DND-41 (cell line): ENCODE measurements around the gene BRF1.
A peak's percentile ranks its signal among the peaks of the same experiment; 100 is the strongest.

ENCODE experiments used
- ATAC-seq: fragments of 200-7000 bp; cut with Tn5 transposase; 3 replicates; pipeline ENCODE4 v1.9.1; 2021; ENCODE audit warnings: low read depth; ENCODE audit not compliant: insufficient read depth
- DNase-seq: peaks from one replicate; pipeline ENCODE4 v3.0.0-alpha.2; 2020
- H2AFZ ChIP-seq: 2 replicates; pipeline ENCODE4 v1.6.0; 2012; ENCODE audit warnings: low read depth, low read length
- H3K27ac ChIP-seq: 2 replicates; pipeline ENCODE4 v1.5.1; 2012; ENCODE audit warnings: low read length, inconsistent platforms
- H3K27me3 ChIP-seq: fragments of 200-600 bp; sonication (generic); 2 replicates; pipeline ENCODE4 v1.6.0; 2012; ENCODE audit warnings: low read length, mild to moderate bottlenecking, inconsistent platforms; ENCODE audit not compliant: insufficient read depth, poor library complexity
- H3K36me3 ChIP-seq: 2 replicates; pipeline ENCODE4 v1.5.1; 2012; ENCODE audit warnings: low read length, inconsistent platforms; ENCODE audit not compliant: insufficient read depth
- H3K4me1 ChIP-seq: 2 replicates; pipeline ENCODE4 v1.5.1; 2012; ENCODE audit warnings: mild to moderate bottlenecking, low read length; ENCODE audit not compliant: insufficient read depth
- H3K4me2 ChIP-seq: 2 replicates; pipeline ENCODE4 v1.6.0; 2012; ENCODE audit warnings: mild to moderate bottlenecking, moderate library complexity, low read length, inconsistent platforms; ENCODE audit not compliant: insufficient read depth
- H3K4me3 ChIP-seq, 2 experiments: fragments of 200-600 bp in 1 of 2; shearing (Covaris generic) in 1 of 2; 2 replicates each; pipeline ENCODE4 v1.5.1; 2012 to 2016; ENCODE audit warnings: inconsistent platforms in 2 of 2, low read length in 2 of 2, mild to moderate bottlenecking in 2 of 2, low read depth in 1 of 2, moderate library complexity in 1 of 2
- H3K79me2 ChIP-seq: 2 replicates; pipeline ENCODE4 v1.6.0; 2012; ENCODE audit warnings: low read length, inconsistent platforms; ENCODE audit not compliant: insufficient read depth
- H3K9ac ChIP-seq: 2 replicates; pipeline ENCODE4 v1.6.0; 2012; ENCODE audit warnings: low read depth, mild to moderate bottlenecking, inconsistent platforms, low read length, moderate library complexity
- H3K9me3 ChIP-seq: 2 replicates; pipeline ENCODE4 v1.5.1; 2012; ENCODE audit warnings: low read length, moderate library complexity, mild to moderate bottlenecking, inconsistent platforms; ENCODE audit not compliant: insufficient read depth, severe bottlenecking
- H4K20me1 ChIP-seq: 2 replicates; pipeline ENCODE4 v1.6.0; 2012; ENCODE audit warnings: low read length; ENCODE audit not compliant: insufficient read depth
- CTCF ChIP-seq: IDR thresholded peaks from 2 replicates; pipeline ENCODE4 v1.5.1; 2012; ENCODE audit warnings: borderline replicate concordance, low read length, moderate library complexity, mild to moderate bottlenecking; ENCODE audit not compliant: poor library complexity, severe bottlenecking; ENCODE audit errors: extremely low read depth
- EZH2 ChIP-seq: IDR thresholded peaks from 3 replicates; pipeline ENCODE4 v1.6.1; 2012; ENCODE audit warnings: borderline replicate concordance, low read depth, mild to moderate bottlenecking, moderate library complexity, low read length, inconsistent platforms; ENCODE audit not compliant: severe bottlenecking

BRF1 gene

GRCh38 chr14:105176513-105176912 is 124.3 kb downstream of the BRF1 start:
- ATAC-seq (no peak), DNase-seq (no peak)
- Histone ChIP-seq H2AFZ (no peak overlapping the region), H3K9ac (no peak overlapping the region), H3K36me3 (no peaks in the 10 kb centered on the region), H4K20me1 (peaks cover 13% of the 10 kb centered on the region), H3K27ac (no peak overlapping the region), H3K4me3 (no peak overlapping the region), H3K9me3 (no peaks in the 10 kb centered on the region), H3K27me3 (peaks cover 4% of the 10 kb centered on the region), H3K4me2 (no peak overlapping the region), H3K4me1 (peaks cover 23% of the 10 kb centered on the region), H3K79me2 (no peaks in the 10 kb centered on the region)
- TF ChIP-seq CTCF (no peak), EZH2 (no peak)

- no peak for TF ChIP-seq CTCF
- TF ChIP-seq EZH2 = no peak
- Histone ChIP-seq H3K79me2 (no peaks in the 10 kb centered on the region), H3K27me3 (no peaks in the 10 kb centered on the region), H3K4me3 (no peak overlapping the region), H4K20me1 (peaks cover 13% of the 10 kb centered on the region), H3K36me3 (no peaks in the 10 kb centered on the region), H3K9me3 (no peaks in the 10 kb centered on the region), H3K4me1 (peaks cover 19% of the 10 kb centered on the region), H2AFZ (no peak overlapping the region), H3K9ac (no peak overlapping the region), H3K27ac (no peak overlapping the region), H3K4me2 (peak overlapping the region; percentile 36; the same call in 1 of the 2 replicates)
- DNase-seq (peak; percentile 72), ATAC-seq (peak; percentile 82)
Measured at GRCh38 chr14:105173901-105174894, 126.6 kb downstream of the BRF1 start.

GRCh38 chr14:105173145-105173544 is 127.7 kb downstream of the BRF1 start:
- H4K20me1 ChIP-seq = peaks cover 13% of the 10 kb centered on the region
- H3K4me1 ChIP-seq = peaks cover 19% of the 10 kb centered on the region
- no peak for ATAC-seq
- H2AFZ ChIP-seq = no peak overlapping the region
- no peaks in the 10 kb centered on the region for H3K79me2 ChIP-seq
- no peak overlapping the region for H3K4me3 ChIP-seq
- no peak for DNase-seq
- no peak overlapping the region for H3K27ac ChIP-seq
- TF ChIP-seq CTCF = no peak
- no peak for TF ChIP-seq EZH2
- no peaks in the 10 kb centered on the region for H3K36me3 ChIP-seq
- no peaks in the 10 kb centered on the region for H3K27me3 ChIP-seq
- H3K9ac ChIP-seq = no peak overlapping the region
- H3K4me2 ChIP-seq = no peak overlapping the region
- H3K9me3 ChIP-seq = no peaks in the 10 kb centered on the region
